Measurements from ENCODE around the gene C12orf75.

DNA sequence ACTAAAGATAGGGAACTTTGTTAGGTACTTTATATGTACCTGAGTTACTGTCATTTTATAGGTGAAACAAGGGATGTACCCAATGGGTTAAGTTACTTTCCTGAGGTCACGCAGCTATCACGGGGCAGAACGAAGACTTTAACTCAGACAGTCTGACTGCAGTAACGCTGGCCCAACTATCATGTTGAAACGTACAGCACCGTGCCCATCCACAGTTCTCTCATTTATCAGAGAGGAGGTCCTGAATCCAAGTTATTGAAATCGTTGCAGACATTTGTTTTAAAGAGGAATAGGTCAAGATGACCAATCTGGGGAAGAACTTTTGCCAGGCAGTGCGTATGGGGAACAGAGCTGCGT lies 587 bp upstream of the C12orf75 start:
- TF ChIP-seq EZH2 (IDR thresholded peaks at IDR 0.05) (no peak), POLR2AphosphoS5 (IDR thresholded peaks at IDR 0.05; ENCODE audit: borderline replicate concordance, low read depth, low read length) (no peak), FOXP2 (optimal IDR thresholded peaks at IDR 0.05; ENCODE audit: control extremely low read depth, extremely low read length, insufficient read depth) (no peak)

Measured in SK-N-MC (cell line).